Neutrophil (primary cell): ENCODE results near the gene TOLLIP.
"Not testable (repeated sequence)": the region's sequence is repeated elsewhere in the genome, so short reads cannot be mapped to it uniquely, and the experiment has no call there.

ENCODE experiments used
- H3K27ac ChIP-seq: fragments of 200-600 bp; sonication (generic); 2 replicates; pipeline ENCODE4 v1.5.1; 2016; ENCODE audit warnings: mild to moderate bottlenecking, moderate library complexity
- H3K27me3 ChIP-seq: fragments of 200-600 bp; sonication (generic); 2 replicates; pipeline ENCODE4 v1.6.0; 2016; ENCODE audit warnings: mild to moderate bottlenecking
- H3K36me3 ChIP-seq: fragments of 200-600 bp; sonication (generic); 2 replicates; pipeline ENCODE4 v1.5.1; 2017
- H3K4me1 ChIP-seq, 2 experiments: fragments of 200-600 bp in 1 of 2; sonication (generic) in 1 of 2; 1 replicate in 1 of 2; 2 replicates in 1 of 2; pipeline versions ENCODE4 v1.5.1 to v1.6.1; 2013 to 2016; ENCODE audit warnings: low read depth in 1 of 2, low read length in 1 of 2, mild to moderate bottlenecking in 1 of 2, moderate library complexity in 1 of 2; ENCODE audit not compliant: control insufficient read depth in 1 of 2, insufficient read depth in 1 of 2
- H3K4me3 ChIP-seq, 2 experiments: fragments of 200-600 bp in 1 of 2; sonication (generic) in 1 of 2; 1 replicate in 1 of 2; 2 replicates in 1 of 2; pipeline ENCODE4 v1.5.1; 2013 to 2016; ENCODE audit warnings: low read depth in 1 of 2, low read length in 1 of 2, mild to moderate bottlenecking in 1 of 2, moderate library complexity in 1 of 2
- H3K9me3 ChIP-seq: fragments of 200-600 bp; sonication (generic); 2 replicates; pipeline ENCODE4 v1.5.1; 2016
- CTCF ChIP-seq: fragments of 200-600 bp; sonication (generic); IDR thresholded peaks from 2 replicates; pipeline ENCODE4 v1.5.1; 2016; ENCODE audit warnings: antibody characterized with exemption

Gene TOLLIP

DNA sequence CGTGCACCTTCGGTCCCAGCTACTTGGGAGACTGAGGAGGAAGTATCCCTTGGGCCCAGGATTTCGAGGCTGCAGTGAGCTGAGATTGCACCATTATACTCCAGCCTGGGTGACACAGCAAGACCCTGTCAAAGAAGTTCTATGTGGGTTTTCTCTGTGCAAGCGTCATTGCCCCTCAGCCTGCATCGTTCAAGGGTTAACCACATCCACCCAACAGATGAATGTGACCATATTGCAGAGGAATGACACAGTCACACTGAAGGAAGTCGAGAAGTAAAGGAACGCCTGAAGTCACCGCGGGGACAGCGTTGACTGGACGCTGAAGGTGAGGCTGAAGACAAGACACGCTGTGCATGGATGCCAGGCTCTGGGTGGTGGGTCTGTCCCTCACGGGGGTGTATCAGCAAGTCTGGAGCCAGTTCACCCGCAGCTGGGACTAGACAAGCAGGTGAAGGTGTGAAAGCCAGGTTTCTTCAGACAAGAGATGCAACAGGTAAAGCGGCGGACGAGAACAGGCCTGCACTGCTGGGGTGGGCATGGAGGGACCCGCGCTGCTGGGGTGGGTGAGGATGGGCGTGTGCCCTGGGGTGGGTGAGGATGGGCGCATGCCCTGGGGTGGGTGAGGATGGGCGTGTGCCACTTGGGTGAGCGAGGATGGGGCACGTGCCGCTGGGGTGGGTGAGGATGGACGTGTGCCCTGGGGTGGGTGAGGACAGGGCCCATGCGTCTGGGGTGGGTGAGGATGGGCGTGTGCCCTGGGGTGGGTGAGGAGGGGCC lies 36.5 kb upstream of the TOLLIP start:
- Histone ChIP-seq H3K9me3 (no peaks in the 10 kb centered on the region), H3K27ac (no peak overlapping the region), H3K4me1 (no peaks in the 10 kb centered on the region), H3K27me3 (peaks cover 39% of the 10 kb centered on the region), H3K4me3 (no peak overlapping the region), H3K36me3 (no peaks in the 10 kb centered on the region)
- TF ChIP-seq CTCF = no peak

DNA sequence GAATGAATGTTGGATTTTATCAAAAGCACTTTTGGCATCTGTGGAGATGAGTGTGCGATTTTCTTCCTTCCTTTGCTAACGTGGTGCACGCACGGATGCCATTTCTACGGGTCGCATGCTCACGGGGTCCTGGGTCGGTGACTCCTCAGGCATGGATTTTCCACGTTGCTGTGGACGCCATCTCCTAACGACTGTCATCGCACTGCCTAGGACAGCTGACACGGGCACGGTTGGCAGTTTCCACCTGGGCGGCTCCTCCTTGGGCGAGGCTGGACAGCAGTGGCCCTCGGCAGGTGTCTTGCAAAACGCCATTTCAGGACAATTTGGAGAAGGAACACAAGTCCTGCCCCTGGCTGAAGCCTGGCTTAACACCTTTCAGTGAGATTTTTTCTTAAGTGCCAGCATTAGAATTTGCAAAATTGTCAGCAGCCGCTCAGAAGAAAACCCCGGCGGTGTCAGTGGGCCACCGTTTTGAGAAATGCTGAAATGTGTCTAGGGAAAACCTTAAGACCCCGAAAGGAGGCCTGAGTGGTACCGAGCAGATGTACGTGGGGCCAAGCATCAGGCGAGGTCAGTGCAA lies 34.7 kb upstream of the TOLLIP start:
- no peak overlapping the region for H3K4me3 ChIP-seq
- H3K27ac ChIP-seq = no peak overlapping the region
- H3K36me3 ChIP-seq = no peaks in the 10 kb centered on the region
- peaks cover 26% of the 10 kb centered on the region for H3K27me3 ChIP-seq
- no peaks in the 10 kb centered on the region for H3K4me1 ChIP-seq
- H3K9me3 ChIP-seq = no peaks in the 10 kb centered on the region
- no peak for TF ChIP-seq CTCF

DNA sequence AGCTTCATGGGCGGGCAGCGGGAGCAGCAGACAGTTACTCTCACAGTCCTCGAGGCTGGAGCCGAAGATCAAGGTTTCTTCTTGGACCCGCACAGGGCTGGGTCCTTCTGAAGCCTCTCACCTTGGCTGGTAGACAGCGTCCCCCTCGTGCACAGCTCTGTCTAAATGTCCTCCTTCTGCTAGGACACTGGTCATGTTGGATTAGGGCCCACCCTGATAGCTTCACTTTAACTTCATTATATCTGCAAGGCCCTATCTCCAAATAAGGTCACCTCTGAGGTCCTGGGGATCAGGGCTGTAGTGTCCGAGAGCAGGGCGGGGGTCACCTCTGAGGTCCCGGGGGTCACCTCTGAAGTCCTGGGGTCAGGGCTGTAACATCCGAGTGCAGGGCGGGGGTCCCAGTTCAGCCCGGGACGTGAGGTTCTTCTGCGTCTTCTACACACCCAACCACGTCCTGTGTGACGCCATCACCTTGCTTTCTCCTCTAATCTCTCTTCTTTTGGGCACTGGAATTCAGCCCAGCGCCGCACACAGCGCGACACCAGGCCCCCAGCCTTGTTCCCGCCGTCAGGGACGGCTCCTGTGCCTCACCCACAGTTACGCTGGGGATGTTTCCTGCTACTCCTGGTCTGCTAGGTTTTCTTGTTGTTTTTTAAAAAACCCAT lies 34.1 kb upstream of the TOLLIP start:
- H3K27ac ChIP-seq = no peak overlapping the region
- no peak for TF ChIP-seq CTCF
- H3K27me3 ChIP-seq = peaks cover 23% of the 10 kb centered on the region
- H3K4me1 ChIP-seq = no peaks in the 10 kb centered on the region
- H3K9me3 ChIP-seq = no peaks in the 10 kb centered on the region
- no peak overlapping the region for H3K4me3 ChIP-seq
- H3K36me3 ChIP-seq = no peaks in the 10 kb centered on the region

GRCh38 chr11:1342946-1343345 lies 33.5 kb upstream of the TOLLIP start:
- Histone ChIP-seq H3K27ac (no peak overlapping the region), H3K27me3 (peaks cover 23% of the 10 kb centered on the region), H3K4me1 (no peaks in the 10 kb centered on the region), H3K36me3 (no peaks in the 10 kb centered on the region), H3K9me3 (no peaks in the 10 kb centered on the region), H3K4me3 (no peak overlapping the region)
- TF ChIP-seq CTCF = no peak

DNA sequence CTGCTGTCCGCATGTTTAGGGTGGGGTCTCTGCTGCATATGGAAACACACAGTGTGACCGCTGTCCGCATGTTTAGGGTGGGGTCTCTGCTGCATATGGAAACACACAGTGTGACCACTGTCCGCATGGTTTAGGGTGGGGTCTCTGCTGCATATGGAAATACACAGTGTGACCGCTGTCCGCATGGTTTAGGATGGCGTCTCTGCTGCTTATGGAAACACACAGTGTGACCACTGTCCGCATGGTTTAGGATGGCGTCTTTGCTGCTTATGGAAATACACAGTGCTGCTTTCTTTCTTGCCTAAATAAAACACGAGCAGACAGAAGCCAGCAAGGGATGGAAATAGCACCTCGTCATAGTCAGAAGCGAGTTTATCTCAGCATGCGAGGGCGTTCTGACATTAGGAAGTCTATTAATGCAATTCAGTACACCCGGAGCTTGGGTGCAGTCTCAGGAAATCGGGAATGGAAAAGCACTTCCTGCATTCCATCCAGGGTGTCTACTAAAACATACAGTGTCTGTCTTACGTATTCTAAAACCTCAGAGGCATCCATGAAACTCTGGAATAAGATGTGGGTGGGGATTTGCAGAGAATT lies 32.6 kb upstream of the TOLLIP start:
- Histone ChIP-seq H3K27ac (no peak overlapping the region), H3K9me3 (no peaks in the 10 kb centered on the region)
- no peak for TF ChIP-seq CTCF

DNA sequence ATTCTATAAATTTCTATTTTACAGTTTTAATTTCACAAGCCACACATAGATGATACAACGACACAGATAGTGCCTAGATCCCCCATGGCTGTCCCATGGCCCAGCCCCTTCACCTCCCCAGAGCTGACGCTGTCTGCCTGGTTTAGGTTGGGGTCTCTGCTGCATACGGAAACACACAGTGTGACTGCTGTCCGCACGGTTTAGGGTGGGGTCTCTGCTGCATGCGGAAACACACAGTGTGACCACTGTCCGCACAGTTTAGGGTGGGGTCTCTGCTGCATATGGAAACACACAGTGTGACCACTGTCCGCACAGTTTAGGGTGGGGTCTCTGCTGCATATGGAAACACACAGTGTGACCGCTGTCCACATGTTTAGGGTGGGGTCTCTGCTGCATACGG lies 31.8 kb upstream of the TOLLIP start:
- not testable (repeated sequence) for H3K27ac ChIP-seq, H3K36me3 ChIP-seq, H3K4me3 ChIP-seq, H3K9me3 ChIP-seq, H3K4me1 ChIP-seq
- peaks cover 23% of the 10 kb centered on the region for H3K27me3 ChIP-seq

More for the DNA sequence above, 32.6 kb upstream of the TOLLIP start:
- no peaks in the 10 kb centered on the region for H3K36me3 ChIP-seq
- H3K27me3 ChIP-seq = peaks cover 23% of the 10 kb centered on the region
- no peak overlapping the region for H3K4me3 ChIP-seq
- H3K4me1 ChIP-seq = peaks cover 0 to 3% of the 10 kb centered on the region in 2 experiments
